Activated T-helper 1 cell treated with anti-CD3 and anti-CD28 coated beads, Interleukin-12 subunit alpha, Interleukin-12 subunit beta, Interleukin-2, Interleukin-4 antibody, amounts not matched to agents 30 ng/mL and 10 ng/mL and 1 ng/mL, durations not matched to agents 14 hours and 24 hours and 36 hours (primary cell): ENCODE data around the gene MX2. TPM values are rescaled to one million over a fixed set of nuclear protein-coding genes. Genes with fewer than 3 reads are reported as not detected.
"Not testable (repeated sequence)": the region's sequence is repeated elsewhere in the genome, so short reads cannot be mapped to it uniquely, and the experiment has no call there.

Experiments used
- DNase-seq: peaks from one replicate; pipeline ENCODE4 v3.0.0; 2021; ENCODE audit warnings: low spot score
- H3K27ac Mint-ChIP-seq: one replicate; pipeline ENCODE4 v1.8.0; 2021; ENCODE audit warnings: mild to moderate bottlenecking, mixed read lengths
- H3K27me3 Mint-ChIP-seq: one replicate; pipeline ENCODE4 v1.8.0; 2022; ENCODE audit warnings: mild to moderate bottlenecking, moderate library complexity, mixed read lengths; ENCODE audit not compliant: insufficient read depth
- H3K36me3 Mint-ChIP-seq: one replicate; pipeline ENCODE4 v1.8.0; 2021; ENCODE audit warnings: low read depth, mixed read lengths
- H3K4me1 Mint-ChIP-seq: one replicate; pipeline ENCODE4 v1.8.0; 2021; ENCODE audit warnings: low read depth, mixed read lengths
- H3K4me3 Mint-ChIP-seq: one replicate; pipeline ENCODE4 v1.8.0; 2021; ENCODE audit warnings: mild to moderate bottlenecking, moderate library complexity, mixed read lengths
- H3K9me3 Mint-ChIP-seq: one replicate; pipeline ENCODE4 v1.8.0; 2021; ENCODE audit warnings: mixed read lengths
- intact Hi-C: fragments of 100-400 bp; cut with micrococcal nuclease; formaldehyde crosslinking; loops from one replicate; pipeline ENCODE4 v1.15.1; 2024
- total RNA-seq: library from RNA; stranded (reverse); gene quantifications from 2 replicates; pipeline ENCODE4 v1.2.3, GENCODE V29; 2022

MX2 gene
- total RNA-seq, result 8.2 and 9.4 TPM in 2 replicates

GRCh38 chr21:41361786-41362604, at the start of gene MX2:
TSS of gene MX2 (plus strand) at chr21:41362027. CDS start at chr21:41376907, 14,880 bp downstream.
- no peaks in the 10 kb centered on the region for H3K27me3 Mint-ChIP-seq
- peaks cover 19% of the 10 kb centered on the region for H3K36me3 Mint-ChIP-seq
- H3K4me3 Mint-ChIP-seq, result peak within 1 kb of the TSS; percentile 89
- H3K9me3 Mint-ChIP-seq, result no peaks in the 10 kb centered on the region
- intact Hi-C loops, result loop anchor here (1.0 to 10.0 kb wide), 5 partner anchors 8 to 643 kb away; partner anchors contain the start of genes MX1 and RIPK4
- peak within 1 kb of the TSS; percentile 98 for H3K27ac Mint-ChIP-seq
- peak; percentile 79 for DNase-seq
- peaks cover 56% of the 10 kb centered on the region for H3K4me1 Mint-ChIP-seq

GRCh38 chr21:41313285-41314164, 48.3 kb upstream of the MX2 start:
- H3K4me1 Mint-ChIP-seq, H3K9me3 Mint-ChIP-seq, H3K36me3 Mint-ChIP-seq, intact Hi-C loops, H3K27ac Mint-ChIP-seq, H3K4me3 Mint-ChIP-seq, DNase-seq: not testable (repeated sequence)
- peaks cover 39% of the 10 kb centered on the region for H3K27me3 Mint-ChIP-seq

- intact Hi-C loops, result no loop called here
- no peaks in the 10 kb centered on the region for H3K4me1 Mint-ChIP-seq
- no peaks in the 10 kb centered on the region for H3K9me3 Mint-ChIP-seq
- H3K4me3 Mint-ChIP-seq, result no peak overlapping the region
- peaks cover 41% of the 10 kb centered on the region for H3K27me3 Mint-ChIP-seq
- DNase-seq, result no peak
- H3K27ac Mint-ChIP-seq, result no peak overlapping the region
- H3K36me3 Mint-ChIP-seq, result no peaks in the 10 kb centered on the region
Observed at GRCh38 chr21:41315726-41316125, 46.1 kb upstream of the MX2 start.

GRCh38 chr21:41316200-41317062, 45.4 kb upstream of the MX2 start, which contains the start of gene FAM3B:
TSS of gene FAM3B (plus strand) at chr21:41316801. CDS start at chr21:41316880, 79 bp downstream.
- H3K4me1 Mint-ChIP-seq, result no peaks in the 10 kb centered on the region
- H3K4me3 Mint-ChIP-seq, result no peak within 1 kb of the TSS
- peaks cover 42% of the 10 kb centered on the region for H3K27me3 Mint-ChIP-seq
- no peaks in the 10 kb centered on the region for H3K36me3 Mint-ChIP-seq
- intact Hi-C loops, result no loop called here
- H3K9me3 Mint-ChIP-seq, result no peaks in the 10 kb centered on the region
- DNase-seq, result no peak
- H3K27ac Mint-ChIP-seq, result no peak within 1 kb of the TSS

GRCh38 chr21:41317063-41317392, 44.8 kb upstream of the MX2 start:
- peaks cover 42% of the 10 kb centered on the region for H3K27me3 Mint-ChIP-seq

GRCh38 chr21:41317458-41317857, 44.4 kb upstream of the MX2 start:
- Mint-ChIP-seq H3K36me3 (no peaks in the 10 kb centered on the region), H3K4me1 (peaks cover 5% of the 10 kb centered on the region), H3K4me3 (no peak overlapping the region), H3K9me3 (no peaks in the 10 kb centered on the region), H3K27me3 (peaks cover 42% of the 10 kb centered on the region), H3K27ac (no peak overlapping the region)
- intact Hi-C loops, result no loop called here
- no peak for DNase-seq

More at GRCh38 chr21:41317063-41317392, 44.8 kb upstream of the MX2 start:
- no peak overlapping the region for H3K4me3 Mint-ChIP-seq
- H3K36me3 Mint-ChIP-seq, result no peaks in the 10 kb centered on the region
- no peak overlapping the region for H3K27ac Mint-ChIP-seq
- intact Hi-C loops, result no loop called here
- no peak for DNase-seq
- H3K9me3 Mint-ChIP-seq, result no peaks in the 10 kb centered on the region
- H3K4me1 Mint-ChIP-seq, result peaks cover 5% of the 10 kb centered on the region

GRCh38 chr21:41318218-41318617, 43.6 kb upstream of the MX2 start:
- H3K36me3 Mint-ChIP-seq, result no peaks in the 10 kb centered on the region
- no peaks in the 10 kb centered on the region for H3K9me3 Mint-ChIP-seq
- peaks cover 5% of the 10 kb centered on the region for H3K4me1 Mint-ChIP-seq
- DNase-seq, result no peak
- H3K4me3 Mint-ChIP-seq, result no peak overlapping the region
- intact Hi-C loops, result no loop called here
- H3K27me3 Mint-ChIP-seq, result peaks cover 44% of the 10 kb centered on the region
- no peak overlapping the region for H3K27ac Mint-ChIP-seq

GRCh38 chr21:41319273-41319672, 42.6 kb upstream of the MX2 start:
- no peaks in the 10 kb centered on the region for H3K9me3 Mint-ChIP-seq
- intact Hi-C loops, result no loop called here
- no peaks in the 10 kb centered on the region for H3K36me3 Mint-ChIP-seq
- DNase-seq, result no peak
- H3K4me3 Mint-ChIP-seq, result no peak overlapping the region
- H3K27me3 Mint-ChIP-seq, result peaks cover 47% of the 10 kb centered on the region
- H3K27ac Mint-ChIP-seq, result no peak overlapping the region
- H3K4me1 Mint-ChIP-seq, result peaks cover 5% of the 10 kb centered on the region

- no peak overlapping the region for H3K4me3 Mint-ChIP-seq
- H3K27me3 Mint-ChIP-seq, result peaks cover 28% of the 10 kb centered on the region
- intact Hi-C loops, result no loop called here
- no peak for DNase-seq
- no peaks in the 10 kb centered on the region for H3K9me3 Mint-ChIP-seq
- H3K27ac Mint-ChIP-seq, result no peak overlapping the region
- no peaks in the 10 kb centered on the region for H3K36me3 Mint-ChIP-seq
- peaks cover 5% of the 10 kb centered on the region for H3K4me1 Mint-ChIP-seq
Observed at GRCh38 chr21:41321211-41321907, 40.5 kb upstream of the MX2 start.

GRCh38 chr21:41321908-41322495, 39.8 kb upstream of the MX2 start:
- H3K27me3 Mint-ChIP-seq, result peaks cover 28% of the 10 kb centered on the region
- no peak overlapping the region for H3K4me3 Mint-ChIP-seq
- no peak overlapping the region for H3K27ac Mint-ChIP-seq
- DNase-seq, result no peak
- no peaks in the 10 kb centered on the region for H3K36me3 Mint-ChIP-seq
- peaks cover 5% of the 10 kb centered on the region for H3K4me1 Mint-ChIP-seq
- no peaks in the 10 kb centered on the region for H3K9me3 Mint-ChIP-seq
- intact Hi-C loops, result no loop called here

GRCh38 chr21:41322496-41323382, 39.1 kb upstream of the MX2 start:
- no peak overlapping the region for H3K4me3 Mint-ChIP-seq
- peaks cover 23% of the 10 kb centered on the region for H3K27me3 Mint-ChIP-seq
- H3K36me3 Mint-ChIP-seq, result no peaks in the 10 kb centered on the region
- no peaks in the 10 kb centered on the region for H3K9me3 Mint-ChIP-seq
- peaks cover 5% of the 10 kb centered on the region for H3K4me1 Mint-ChIP-seq
- no peak for DNase-seq
- no peak overlapping the region for H3K27ac Mint-ChIP-seq
- intact Hi-C loops, result no loop called here
